A549 (cell line): Measurements from ENCODE around the gene RGS10. TPM values are rescaled to one million over a fixed set of nuclear protein-coding genes. Genes with fewer than 3 reads are reported as not detected.

Experiments used
- ATAC-seq, 2 experiments: fragments of 200-7000 bp in 1 of 2; fragments of >200 bp in 1 of 2; cut with Nextera tagmentation in 1 of 2; cut with Tn5 transposase in 1 of 2; 3 replicates each; pipeline versions ENCODE4 v1.8.0 to v1.9.1; 2018 to 2020; ENCODE audit warnings: mild to moderate bottlenecking in 1 of 2, moderate library complexity in 1 of 2
- CTCF ChIA-PET: fragments of 300-600 bp; sonication (Branson Sonifier 250); formaldehyde crosslinking; extraction: SDS; loops from one replicate; lab custom pipeline; 2021; ENCODE audit warnings: antibody characterized with exemption, inconsistent platforms; lab: Yijun Ruan, JAX
- POLR2A ChIA-PET: fragments of 350-600 bp; formaldehyde crosslinking; extraction: SDS; loops from one replicate; lab custom pipeline; 2021; ENCODE audit warnings: antibody characterized with exemption, inconsistent platforms; lab: Yijun Ruan, JAX
- DNase-seq, 2 experiments: peaks; one replicate each; pipeline versions ENCODE4 v3.0.0 to v3.0.0-alpha.2; 2011 to 2016; ENCODE audit warnings: low read depth in 1 of 2, low spot score in 1 of 2
- FAIRE-seq: peaks from 2 replicates; lab custom pipeline; 2011; peaks lifted over from hg19 to GRCh38; lab: Jason Lieb, UNC
- H3K27ac ChIP-seq, 2 experiments: fragments of >200 bp; sonication (Bioruptor Twin); formaldehyde crosslinking; 3 replicates each; pipeline ENCODE4 v1.5.1; 2016 to 2017
- H3K4me1 ChIP-seq: fragments of >200 bp; sonication (Bioruptor Twin); formaldehyde crosslinking; 3 replicates; pipeline ENCODE4 v1.6.1; 2016
- H3K4me2 ChIP-seq: fragments of >200 bp; sonication (Bioruptor Twin); formaldehyde crosslinking; 3 replicates; pipeline ENCODE4 v1.6.1; 2016
- H3K4me3 ChIP-seq: fragments of >200 bp; sonication (Bioruptor Twin); formaldehyde crosslinking; 3 replicates; pipeline ENCODE4 v1.5.1; 2016
- H3K9me3 ChIP-seq: fragments of >200 bp; sonication (Bioruptor Twin); formaldehyde crosslinking; 3 replicates; pipeline ENCODE4 v1.6.1; 2016
- BHLHE40 ChIP-seq: IDR thresholded peaks from 2 replicates; pipeline ENCODE4 v1.6.1; 2012; ENCODE audit warnings: low read depth, low read length, inconsistent platforms
- CHD4 ChIP-seq: fragments of 200-600 bp; sonication (generic); IDR thresholded peaks from 2 replicates; pipeline ENCODE4 v1.6.1; 2016; ENCODE audit warnings: antibody characterized with exemption, mild to moderate bottlenecking, borderline replicate concordance
- EHMT2 ChIP-seq: fragments of 200-600 bp; sonication (generic); IDR thresholded peaks from 2 replicates; pipeline ENCODE4 v1.6.1; 2016; ENCODE audit warnings: antibody characterized with exemption, low read depth, mild to moderate bottlenecking, moderate library complexity
- HDAC2 ChIP-seq: fragments of 200-600 bp; sonication (generic); IDR thresholded peaks from 2 replicates; pipeline ENCODE4 v1.6.1; 2016
- HEYL ChIP-seq: fragments of 250-450 bp; sonication (Bioruptor Pico); IDR thresholded peaks from 2 replicates; pipeline ENCODE4 v1.8.0; 2021; ENCODE audit warnings: mild to moderate bottlenecking, moderate library complexity
- HOXA7 ChIP-seq: fragments of 250-450 bp; sonication (Bioruptor Pico); IDR thresholded peaks from 2 replicates; pipeline ENCODE4 v1.5.0; 2020; ENCODE audit warnings: mild to moderate bottlenecking, moderate library complexity
- HOXB5 ChIP-seq: fragments of 250-450 bp; sonication (Bioruptor Pico); IDR thresholded peaks from 2 replicates; pipeline ENCODE4 v1.5.0; 2020; ENCODE audit warnings: mild to moderate bottlenecking, moderate library complexity
- JUN ChIP-seq, 2 experiments: fragments of >200 bp; sonication (Bioruptor Twin); formaldehyde crosslinking; IDR thresholded peaks; 2 replicates in 1 of 2; 3 replicates in 1 of 2; pipeline ENCODE4 v1.6.1; 2016 to 2017
- JUNB ChIP-seq: fragments of >200 bp; sonication (Bioruptor Twin); formaldehyde crosslinking; IDR thresholded peaks from 2 replicates; pipeline ENCODE4 v1.6.1; 2016
- KDM1A ChIP-seq: fragments of 200-600 bp; sonication (generic); IDR thresholded peaks from 2 replicates; pipeline ENCODE4 v1.6.1; 2016; ENCODE audit warnings: low read depth, mild to moderate bottlenecking
- MAZ ChIP-seq: fragments of 150-350 bp; IDR thresholded peaks from 2 replicates; pipeline ENCODE4 v1.6.1; 2014; ENCODE audit warnings: antibody characterized with exemption, low read depth, low read length, borderline replicate concordance
- NPAS2 ChIP-seq: fragments of 250-450 bp; sonication (Bioruptor Pico); IDR thresholded peaks from 2 replicates; pipeline ENCODE4 v1.8.0; 2022; ENCODE audit warnings: mild to moderate bottlenecking, moderate library complexity, borderline replicate concordance
- POLR2AphosphoS2 ChIP-seq: conservative IDR thresholded peaks from 2 replicates; pipeline ENCODE4 v1.6.1; 2012; ENCODE audit warnings: low read length, improper control_type of control experiment, inconsistent platforms
- RAD21 ChIP-seq, 2 experiments: fragments of >200 bp in 1 of 2; sonication (Bioruptor Twin) in 1 of 2; formaldehyde crosslinking in 1 of 2; IDR thresholded peaks in 1 of 2; conservative IDR thresholded peaks in 1 of 2; 2 replicates in 1 of 2; 3 replicates in 1 of 2; pipeline ENCODE4 v1.6.1; 2012 to 2018; ENCODE audit warnings: inconsistent platforms in 1 of 2
- RFX5 ChIP-seq: fragments of 450-650 bp; IDR thresholded peaks from 2 replicates; pipeline ENCODE4 v1.7.1; 2014; ENCODE audit warnings: antibody characterized with exemption, mild to moderate bottlenecking, moderate library complexity
- SREBF2 ChIP-seq: fragments of 450-650 bp; IDR thresholded peaks from 2 replicates; pipeline ENCODE4 v1.6.1; 2014; ENCODE audit warnings: mild to moderate bottlenecking, moderate library complexity
- TP53 ChIP-seq: fragments of 250-450 bp; sonication (Bioruptor Pico); IDR thresholded peaks from 2 replicates; pipeline ENCODE4 v1.5.0; 2021; ENCODE audit warnings: mild to moderate bottlenecking, moderate library complexity
- ZC3H11A ChIP-seq: fragments of 450-650 bp; IDR thresholded peaks from 2 replicates; pipeline ENCODE4 v1.6.1; 2014; ENCODE audit warnings: antibody characterized with exemption, mild to moderate bottlenecking
- ZFP36 ChIP-seq: fragments of 450-650 bp; IDR thresholded peaks from 2 replicates; pipeline ENCODE4 v1.6.1; 2014; ENCODE audit warnings: borderline replicate concordance; ENCODE audit not compliant: partially characterized antibody
- WGBS: methylation state at CpG from one replicate; pipeline ENCODE4 v1.1.6; 2017; ENCODE audit errors: missing lambda C conversion rate; 5-methylcytosine and 5-hydroxymethylcytosine counted together
- polyA plus RNA-seq, 4 experiments: library from polyadenylated mRNA; depleted of rRNA in 3 of 4; stranded (reverse); fragments of >200 nt; fragmentation: RNase III in 1 of 4; extraction: RNeasy Plus Mini Kit Qiagen cat#74134 plus additional on column Dnase treatment in 1 of 4; gene quantifications; 2 replicates in 3 of 4; 3 replicates in 1 of 4; pipeline ENCODE4 v1.2.3, GENCODE V29; 2011 to 2017
- TF ChIP-seq, protein P1 (sequence below): IDR thresholded peaks from 2 replicates; pipeline ENCODE4 v1.6.1; 2012; ENCODE audit warnings: low read depth, borderline replicate concordance
- TF ChIP-seq, protein P2 (sequence below): fragments of 250-450 bp; sonication (Bioruptor Pico); IDR thresholded peaks from 2 replicates; pipeline ENCODE4 v1.5.0; 2021; ENCODE audit warnings: mild to moderate bottlenecking, moderate library complexity, borderline replicate concordance
- TF ChIP-seq, protein P3 (sequence below): fragments of >200 bp; sonication (Bioruptor Twin); formaldehyde crosslinking; IDR thresholded peaks from 3 replicates; pipeline ENCODE4 v1.6.1; 2016

Gene RGS10
- polyA plus RNA-seq, 2 of the 4 experiments (the other 2 are of a cell fraction) = 39.7 to 46.4 TPM

DNA sequence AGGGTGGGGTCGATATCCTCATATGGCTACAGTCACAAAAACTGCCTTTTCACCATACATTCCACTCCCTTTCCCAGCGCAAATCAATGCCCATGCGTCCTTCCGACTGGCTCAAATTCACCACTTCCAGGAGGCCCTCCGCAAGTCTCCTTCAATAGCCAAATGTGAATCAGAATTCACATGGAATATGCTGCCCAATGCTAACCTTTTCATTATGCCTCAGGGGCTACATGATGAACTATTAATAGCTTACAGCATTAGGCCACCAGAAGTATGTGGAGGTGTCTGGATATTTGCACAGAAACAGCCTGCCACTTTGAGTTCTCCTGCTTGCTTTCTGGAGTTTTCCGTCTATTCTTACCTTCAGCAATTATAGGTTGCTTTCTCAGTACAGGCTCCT, 27.7 kb downstream of the RGS10 start:
- Histone ChIP-seq H3K4me3 (no peak overlapping the region), H3K9me3 (no peaks in the 10 kb centered on the region), H3K27ac (no peak overlapping the region), H3K4me2 (no peak overlapping the region), H3K4me1 (no peaks in the 10 kb centered on the region)
- DNase-seq = no peak
- no peak for ATAC-seq
- CTCF ChIA-PET = interaction anchor here (1.7 kb wide), 1 partner anchor 46 kb away, joined by 3 read pairs; no protein-coding TSS in a partner anchor
- POLR2A ChIA-PET = no interaction called here
- 89% methylated on average over 6 of the region's 6 CpGs for WGBS
- no peak for FAIRE-seq
- TF ChIP-seq HOXB5 (CRISPR knock-in tag) (no peak), JUN (IDR thresholded peaks at IDR 0.05) (no peak), NPAS2 (CRISPR knock-in tag) (no peak), KDM1A (no peak), ZFP36 (no peak)

DNA sequence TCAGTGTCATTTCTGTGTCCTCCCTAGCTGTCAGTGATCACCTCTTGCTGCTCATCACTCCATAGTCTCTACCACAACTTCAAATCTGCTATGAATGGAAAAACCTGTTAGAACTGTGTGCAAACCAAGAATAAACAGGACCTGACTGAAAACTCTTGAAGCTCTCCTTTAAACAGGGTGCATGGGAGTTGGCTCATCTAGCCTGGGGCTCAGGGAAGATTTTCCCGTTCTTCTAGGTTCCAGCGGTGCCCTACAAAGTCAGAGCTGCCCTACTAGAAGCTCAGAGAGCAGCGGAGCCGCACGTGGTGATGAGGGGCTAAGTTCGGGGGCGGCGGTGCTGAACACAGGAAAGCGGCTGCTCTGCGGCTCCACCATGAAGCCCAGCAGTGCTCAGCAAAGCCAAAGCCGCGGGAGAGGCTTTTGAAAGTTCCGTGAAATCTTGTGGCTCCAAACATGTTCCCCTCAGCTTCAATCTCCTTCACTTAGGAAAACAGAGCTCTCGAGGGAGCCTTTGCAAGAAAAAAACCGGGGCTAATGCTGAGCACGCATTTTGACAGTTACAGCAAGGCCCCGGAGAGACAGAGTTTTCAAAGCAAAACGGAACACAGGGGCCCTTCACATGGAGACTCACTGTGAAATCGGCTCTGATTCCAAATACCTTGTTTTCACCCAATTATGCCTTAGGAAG, 30.5 kb downstream of the RGS10 start:
- 93% methylated on average over 19 of the region's 19 CpGs for WGBS
- DNase-seq (no peak), FAIRE-seq (no peak), ATAC-seq (no peak)
- H3K4me3 ChIP-seq = no peak overlapping the region
- H3K9me3 ChIP-seq = no peaks in the 10 kb centered on the region
- H3K27ac ChIP-seq = no peak overlapping the region
- H3K4me1 ChIP-seq = no peaks in the 10 kb centered on the region
- TF ChIP-seq EHMT2 (no peak), RAD21 (conservative IDR thresholded peaks at IDR 0.05 in 1 of 2, IDR thresholded peaks at IDR 0.05 in 1 of 2) (no peak), SREBF2 (no peak), TP53 (CRISPR knock-in tag) (no peak), ZC3H11A (no peak), JUNB (no peak), BHLHE40 (no peak), RFX5 (no peak), MAZ (no peak), HOXA7 (no peak), JUN (IDR thresholded peaks at IDR 0.05) (no peak), HDAC2 (no peak), CHD4 (no peak), HEYL (CRISPR knock-in tag) (no peak), KDM1A (no peak), POLR2AphosphoS2 (no peak)
- TF ChIP-seq, protein P1, sequence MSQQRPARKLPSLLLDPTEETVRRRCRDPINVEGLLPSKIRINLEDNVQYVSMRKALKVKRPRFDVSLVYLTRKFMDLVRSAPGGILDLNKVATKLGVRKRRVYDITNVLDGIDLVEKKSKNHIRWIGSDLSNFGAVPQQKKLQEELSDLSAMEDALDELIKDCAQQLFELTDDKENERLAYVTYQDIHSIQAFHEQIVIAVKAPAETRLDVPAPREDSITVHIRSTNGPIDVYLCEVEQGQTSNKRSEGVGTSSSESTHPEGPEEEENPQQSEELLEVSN = no peak
- TF ChIP-seq, protein P2, sequence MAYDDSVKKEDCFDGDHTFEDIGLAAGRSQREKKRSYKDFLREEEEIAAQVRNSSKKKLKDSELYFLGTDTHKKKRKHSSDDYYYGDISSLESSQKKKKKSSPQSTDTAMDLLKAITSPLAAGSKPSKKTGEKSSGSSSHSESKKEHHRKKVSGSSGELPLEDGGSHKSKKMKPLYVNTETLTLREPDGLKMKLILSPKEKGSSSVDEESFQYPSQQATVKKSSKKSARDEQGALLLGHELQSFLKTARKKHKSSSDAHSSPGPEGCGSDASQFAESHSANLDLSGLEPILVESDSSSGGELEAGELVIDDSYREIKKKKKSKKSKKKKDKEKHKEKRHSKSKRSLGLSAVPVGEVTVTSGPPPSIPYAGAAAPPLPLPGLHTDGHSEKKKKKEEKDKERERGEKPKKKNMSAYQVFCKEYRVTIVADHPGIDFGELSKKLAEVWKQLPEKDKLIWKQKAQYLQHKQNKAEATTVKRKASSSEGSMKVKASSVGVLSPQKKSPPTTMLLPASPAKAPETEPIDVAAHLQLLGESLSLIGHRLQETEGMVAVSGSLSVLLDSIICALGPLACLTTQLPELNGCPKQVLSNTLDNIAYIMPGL (CRISPR knock-in tag) = no peak
- TF ChIP-seq, protein P3, sequence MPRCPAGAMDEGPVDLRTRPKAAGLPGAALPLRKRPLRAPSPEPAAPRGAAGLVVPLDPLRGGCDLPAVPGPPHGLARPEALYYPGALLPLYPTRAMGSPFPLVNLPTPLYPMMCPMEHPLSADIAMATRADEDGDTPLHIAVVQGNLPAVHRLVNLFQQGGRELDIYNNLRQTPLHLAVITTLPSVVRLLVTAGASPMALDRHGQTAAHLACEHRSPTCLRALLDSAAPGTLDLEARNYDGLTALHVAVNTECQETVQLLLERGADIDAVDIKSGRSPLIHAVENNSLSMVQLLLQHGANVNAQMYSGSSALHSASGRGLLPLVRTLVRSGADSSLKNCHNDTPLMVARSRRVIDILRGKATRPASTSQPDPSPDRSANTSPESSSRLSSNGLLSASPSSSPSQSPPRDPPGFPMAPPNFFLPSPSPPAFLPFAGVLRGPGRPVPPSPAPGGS = no peak
- POLR2A ChIA-PET = no interaction called here
- H3K4me2 ChIP-seq = no peak overlapping the region
- CTCF ChIA-PET = interaction anchor here (0.8 to 1.0 kb wide), 3 partner anchors 22 to 347 kb away, joined by 3 to 4 read pairs (median 4); no protein-coding TSS in a partner anchor
